ENCODE results near the gene FBP1. TPM values are rescaled to one million over a fixed set of nuclear protein-coding genes. Genes with fewer than 3 reads are reported as not detected.

FBP1 gene
- total RNA-seq, 2 donors from 2014 or later = 0.95 to 1.0 TPM

- Histone ChIP-seq H3K4me1 (ENCODE audit: control insufficient read depth, insufficient read depth, low read length) (no peaks in the 10 kb centered on the region), H3K27me3 (ENCODE audit: control insufficient read depth, insufficient read depth, low read length, poor library complexity, severe bottlenecking) (peaks cover under 1% of the 10 kb centered on the region), H3K27ac (ENCODE audit: low read depth, low read length) (no peak overlapping the region), H3K36me3 (ENCODE audit: control insufficient read depth, insufficient read depth, low read length) (no peaks in the 10 kb centered on the region), H3K4me3 (ENCODE audit: low read length) (no peak overlapping the region), H3K9ac (ENCODE audit: extremely low read depth, low read length, poor library complexity, severe bottlenecking) (no peak overlapping the region), H3K9me3 (ENCODE audit: control insufficient read depth, low read length) (peaks cover 7% of the 10 kb centered on the region)
- no peak for TF ChIP-seq CTCF (conservative IDR thresholded peaks at IDR 0.05)
- DNase-seq = no peak
- H3K4me1 Mint-ChIP-seq = no peaks in the 10 kb centered on the region
- H3K27ac Mint-ChIP-seq = no peak overlapping the region
- H3K9me3 Mint-ChIP-seq = peaks cover 5% of the 10 kb centered on the region
- no peak overlapping the region for H3K4me3 Mint-ChIP-seq
- peaks cover 2% of the 10 kb centered on the region for H3K27me3 Mint-ChIP-seq (ENCODE audit: insufficient read depth)
- 83 to 89% methylated on average over 1 to 2 of the region's 2 CpGs for WGBS, 2 experiments (ENCODE audit: insufficient coverage in 1 of 2, insufficient read length in 1 of 2)
- H3K36me3 Mint-ChIP-seq (ENCODE audit: low read depth) = no peaks in the 10 kb centered on the region
These were observed 61.7 kb downstream of the FBP1 start for GRCh38 chr9:94577571-94577970.

- DNase-seq = no peak
- Mint-ChIP-seq H3K4me1 (no peaks in the 10 kb centered on the region), H3K4me3 (no peak overlapping the region), H3K9me3 (peaks cover 5% of the 10 kb centered on the region), H3K27me3 (ENCODE audit: insufficient read depth) (peaks cover 7% of the 10 kb centered on the region), H3K27ac (no peak overlapping the region), H3K36me3 (ENCODE audit: low read depth) (no peaks in the 10 kb centered on the region)
- Histone ChIP-seq H3K27ac (ENCODE audit: low read depth, low read length) (no peak overlapping the region), H3K36me3 (ENCODE audit: control insufficient read depth, insufficient read depth, low read length) (no peaks in the 10 kb centered on the region), H3K9me3 (ENCODE audit: control insufficient read depth, low read length) (peaks cover 7% of the 10 kb centered on the region), H3K4me1 (ENCODE audit: control insufficient read depth, insufficient read depth, low read length) (no peaks in the 10 kb centered on the region), H3K4me3 (ENCODE audit: low read length) (no peak overlapping the region), H3K27me3 (ENCODE audit: control insufficient read depth, insufficient read depth, low read length, poor library complexity, severe bottlenecking) (peaks cover 4% of the 10 kb centered on the region), H3K9ac (ENCODE audit: extremely low read depth, low read length, poor library complexity, severe bottlenecking) (no peak overlapping the region)
- no peak for TF ChIP-seq CTCF (conservative IDR thresholded peaks at IDR 0.05)
- WGBS, 2 experiments (ENCODE audit: insufficient coverage in 1 of 2, insufficient read length in 1 of 2) = 0% methylated on average over 1 of the region's 1 CpG; no CpG with 5 or more reads in 1 of the 2 experiments
These were observed 62.3 kb downstream of the FBP1 start for GRCh38 chr9:94577036-94577435.

- DNase-seq = no peak
- H3K4me3 ChIP-seq (ENCODE audit: low read length) = no peak overlapping the region
- no peak overlapping the region for H3K27ac Mint-ChIP-seq
- 77 to 96% methylated on average over 2 of the region's 2 CpGs for WGBS, 2 experiments (ENCODE audit: insufficient coverage in 1 of 2, insufficient read length in 1 of 2)
- peaks cover 7% of the 10 kb centered on the region for H3K9me3 ChIP-seq (ENCODE audit: control insufficient read depth, low read length)
- H3K36me3 ChIP-seq (ENCODE audit: control insufficient read depth, insufficient read depth, low read length) = no peaks in the 10 kb centered on the region
- H3K9ac ChIP-seq (ENCODE audit: extremely low read depth, low read length, poor library complexity, severe bottlenecking) = no peak overlapping the region
- H3K9me3 Mint-ChIP-seq = peaks cover 5% of the 10 kb centered on the region
- H3K27me3 ChIP-seq (ENCODE audit: control insufficient read depth, insufficient read depth, low read length, poor library complexity, severe bottlenecking) = peaks cover 4% of the 10 kb centered on the region
- H3K27ac ChIP-seq (ENCODE audit: low read depth, low read length) = no peak overlapping the region
- peaks cover 13% of the 10 kb centered on the region for H3K27me3 Mint-ChIP-seq (ENCODE audit: insufficient read depth)
- TF ChIP-seq CTCF (conservative IDR thresholded peaks at IDR 0.05) = no peak
- H3K36me3 Mint-ChIP-seq (ENCODE audit: low read depth) = no peaks in the 10 kb centered on the region
- no peaks in the 10 kb centered on the region for H3K4me1 Mint-ChIP-seq
- H3K4me1 ChIP-seq (ENCODE audit: control insufficient read depth, insufficient read depth, low read length) = no peaks in the 10 kb centered on the region
- H3K4me3 Mint-ChIP-seq = no peak overlapping the region
These were observed 63.2 kb downstream of the FBP1 start for GRCh38 chr9:94576131-94576530.
